Endothelial cell of umbilical vein (primary cell): ENCODE results near the gene TMEM59. TPM values are rescaled to one million over a fixed set of nuclear protein-coding genes. Genes with fewer than 3 reads are reported as not detected.

Experiments
- BruUV-seq: library from RNA; stranded (reverse); fragments of 400-500 nt; replicated peaks from 2 replicates; lab custom pipeline; 2021; lab: Mats Ljungman, UMichigan
- CTCF ChIA-PET: fragments of 300-600, 350-600 bp; sonication (Branson Sonifier 250); formaldehyde crosslinking; loops from one replicate; lab custom pipeline; 2021; ENCODE audit warnings: antibody characterized with exemption, inconsistent platforms; lab: Charles Lee
- POLR2A ChIA-PET: fragments of 300-600, 350-600 bp; sonication (Branson Sonifier 250); formaldehyde crosslinking; loops from one replicate; lab custom pipeline; 2021; ENCODE audit warnings: antibody characterized with exemption, inconsistent platforms; lab: Charles Lee
- DNase-seq: peaks from one replicate; pipeline ENCODE4 v3.0.0-alpha.2; 2011; ENCODE audit warnings: low read depth, low spot score
- FAIRE-seq: peaks from 2 replicates; lab custom pipeline; 2011; peaks lifted over from hg19 to GRCh38; lab: Jason Lieb, UNC
- H2AFZ ChIP-seq: 2 replicates; pipeline ENCODE4 v1.6.0; 2012; ENCODE audit warnings: low read depth, low read length, control low read depth, inconsistent platforms
- H3K27ac ChIP-seq: 2 replicates; pipeline ENCODE4 v1.5.1; 2011; ENCODE audit warnings: low read depth, mild to moderate bottlenecking, control low read depth, low read length, moderate library complexity; ENCODE audit not compliant: insufficient read depth
- H3K27me3 ChIP-seq, 2 experiments: 2 replicates each; pipeline versions ENCODE4 v1.6.0 to v1.6.1; 2011; ENCODE audit warnings: low read length in 2 of 2, mixed read lengths in 1 of 2; ENCODE audit not compliant: control insufficient read depth in 2 of 2, insufficient read depth in 2 of 2
- H3K36me3 ChIP-seq, 2 experiments: 2 replicates in 1 of 2; 3 replicates in 1 of 2; pipeline ENCODE4 v1.5.1; 2011; ENCODE audit warnings: low read length in 2 of 2, mild to moderate bottlenecking in 1 of 2, moderate library complexity in 1 of 2; ENCODE audit not compliant: control insufficient read depth in 2 of 2, insufficient read depth in 2 of 2; ENCODE audit errors: extremely low read depth in 1 of 2
- H3K4me1 ChIP-seq: 3 replicates; pipeline ENCODE4 v1.5.1; 2011; ENCODE audit warnings: mild to moderate bottlenecking, low read length; ENCODE audit not compliant: control insufficient read depth, insufficient read depth; ENCODE audit errors: extremely low read depth
- H3K4me2 ChIP-seq: 2 replicates; pipeline ENCODE4 v1.6.1; 2011; ENCODE audit warnings: low read length, control low read depth, mixed read lengths; ENCODE audit not compliant: insufficient read depth
- H3K4me3 ChIP-seq, 3 experiments: fragments of 200-600 bp in 1 of 3; sonication (generic), shearing (Covaris generic) in 1 of 3; replicated peaks in 1 of 3; 2 replicates each; pipeline ENCODE4 v1.5.1; 2011 to 2016; ENCODE audit warnings: control low read depth in 3 of 3, low read length in 3 of 3, mild to moderate bottlenecking in 2 of 3, inconsistent platforms in 1 of 3, low read depth in 1 of 3, moderate library complexity in 1 of 3; ENCODE audit not compliant: insufficient read depth in 1 of 3
- H3K79me2 ChIP-seq: 2 replicates; pipeline ENCODE4 v1.6.0; 2012; ENCODE audit warnings: low read length, inconsistent platforms; ENCODE audit not compliant: control insufficient read depth, insufficient read depth
- H3K9ac ChIP-seq: replicated peaks from 2 replicates; pipeline ENCODE3; 2011; ENCODE audit warnings: low read length, control low read depth; ENCODE audit not compliant: insufficient read depth; ENCODE audit errors: extremely low read depth
- H3K9me1 ChIP-seq: replicated peaks from 3 replicates; pipeline ENCODE4 v1.6.0; 2011; ENCODE audit warnings: mild to moderate bottlenecking, low read length; ENCODE audit not compliant: control insufficient read depth, insufficient read depth; ENCODE audit errors: extremely low read depth
- H3K9me3 ChIP-seq: replicated peaks from 2 replicates; pipeline ENCODE4 v1.5.1; 2012; ENCODE audit warnings: low read length, inconsistent platforms; ENCODE audit not compliant: control insufficient read depth, insufficient read depth
- H4K20me1 ChIP-seq: replicated peaks from 2 replicates; pipeline ENCODE3; 2011; ENCODE audit warnings: mild to moderate bottlenecking, low read length; ENCODE audit not compliant: control insufficient read depth, insufficient read depth; ENCODE audit errors: extremely low read depth
- FOS ChIP-seq: IDR thresholded peaks from 2 replicates; pipeline ENCODE4 v1.6.1; 2011; ENCODE audit warnings: mild to moderate bottlenecking, low read length, moderate library complexity, borderline replicate concordance; ENCODE audit not compliant: insufficient read depth
- GATA2 ChIP-seq: IDR thresholded peaks from 2 replicates; pipeline ENCODE4 v1.7.0; 2011; ENCODE audit warnings: low read depth, mild to moderate bottlenecking, moderate library complexity, mixed read lengths, low read length; ENCODE audit not compliant: insufficient read length, insufficient read depth
- POLR2A ChIP-seq: IDR thresholded peaks from 2 replicates; pipeline ENCODE4 v1.6.1; 2012; ENCODE audit warnings: low read depth, mild to moderate bottlenecking, control low read depth, low read length
- dilution Hi-C: fragments of 300-500 bp; cut with MboI; formaldehyde crosslinking; loops from one replicate; pipeline ENCODE4 v1.15.0; 2019; ENCODE audit warnings: low sequenced_read_pairs; ENCODE audit not compliant: extremely low pct_ligation_motif_present
- intact Hi-C: fragments of 100-400 bp; cut with micrococcal nuclease; formaldehyde crosslinking; loops from one replicate; pipeline ENCODE4 v1.10.0; 2022
- polyA plus RNA-seq, 4 experiments: library from polyadenylated mRNA; depleted of rRNA in 3 of 4; stranded (reverse) in 3 of 4; unstranded in 1 of 4; fragments of >200 nt; gene quantifications; 2 replicates each; pipeline versions ENCODE4 v1.2.1 to v1.2.3, GENCODE V29; 2011 to 2012; ENCODE audit warnings: missing spikeins in 1 of 4
- total RNA-seq: library from RNA; stranded (reverse); gene quantifications from 2 replicates; pipeline ENCODE4 v1.2.3, GENCODE V29; 2021

Gene TMEM59
- total and polyA plus RNA-seq, 2 donors (not counting 3 experiments of a cell fraction or from before 2014, with no cell fraction given) = 196 to 281 TPM

GRCh38 chr1:54080598-54081049, 27.6 kb upstream of the TMEM59 start:
- Histone ChIP-seq H3K27me3 (no peaks in the 10 kb centered on the region), H3K4me2 (no peak overlapping the region), H3K27ac (no peak overlapping the region), H3K79me2 (no peaks in the 10 kb centered on the region), H3K4me3 (no peak overlapping the region), H3K4me1 (no peaks in the 10 kb centered on the region), H3K9ac (no peak overlapping the region), H3K9me3 (no peaks in the 10 kb centered on the region), H3K36me3 (peaks cover 0 to 2% of the 10 kb centered on the region in 2 experiments), H3K9me1 (no peaks in the 10 kb centered on the region), H2AFZ (no peak overlapping the region), H4K20me1 (no peaks in the 10 kb centered on the region)
- POLR2A ChIA-PET = no interaction called here
- FAIRE-seq (no peak), DNase-seq (no peak)
- no peak for TF ChIP-seq FOS
- dilution Hi-C loops = no loop called here
- CTCF ChIA-PET = interaction anchor here (1.3 to 2.6 kb wide), 8 partner anchors 10 to 419 kb away, joined by 3 to 38 read pairs (median 8); no protein-coding TSS in a partner anchor
- intact Hi-C loops = loop anchor here (1.0 kb wide), 2 partner anchors 10 to 219 kb away; no protein-coding TSS in a partner anchor
- BruUV-seq = no TSS peak

GRCh38 chr1:54077359-54077758, 24.4 kb upstream of the TMEM59 start:
- POLR2A ChIA-PET = no interaction called here
- dilution Hi-C loops = no loop called here

More at GRCh38 chr1:54077359-54077758, 24.4 kb upstream of the TMEM59 start:
- intact Hi-C loops = no loop called here
- H4K20me1 ChIP-seq = no peaks in the 10 kb centered on the region
- no peaks in the 10 kb centered on the region for H3K9me3 ChIP-seq
- no peak overlapping the region for H3K4me3 ChIP-seq
- no peak overlapping the region for H3K4me2 ChIP-seq
- H3K27ac ChIP-seq = no peak overlapping the region
- H3K36me3 ChIP-seq = no peaks in the 10 kb centered on the region
- BruUV-seq = no TSS peak
- TF ChIP-seq POLR2A (no peak), GATA2 (no peak)
- DNase-seq (no peak), FAIRE-seq (no peak)
- CTCF ChIA-PET = interaction anchor here (1.3 to 3.3 kb wide), 4 partner anchors 10 to 412 kb away, joined by 3 to 6 read pairs (median 4); no protein-coding TSS in a partner anchor
- H2AFZ ChIP-seq = no peak overlapping the region
- no peaks in the 10 kb centered on the region for H3K79me2 ChIP-seq
- H3K4me1 ChIP-seq = no peaks in the 10 kb centered on the region
- H3K9me1 ChIP-seq = no peaks in the 10 kb centered on the region
- no peak overlapping the region for H3K9ac ChIP-seq
- H3K27me3 ChIP-seq = no peaks in the 10 kb centered on the region
